ENCODE data around the gene HOOK2.

The HOOK2 gene

DNA sequence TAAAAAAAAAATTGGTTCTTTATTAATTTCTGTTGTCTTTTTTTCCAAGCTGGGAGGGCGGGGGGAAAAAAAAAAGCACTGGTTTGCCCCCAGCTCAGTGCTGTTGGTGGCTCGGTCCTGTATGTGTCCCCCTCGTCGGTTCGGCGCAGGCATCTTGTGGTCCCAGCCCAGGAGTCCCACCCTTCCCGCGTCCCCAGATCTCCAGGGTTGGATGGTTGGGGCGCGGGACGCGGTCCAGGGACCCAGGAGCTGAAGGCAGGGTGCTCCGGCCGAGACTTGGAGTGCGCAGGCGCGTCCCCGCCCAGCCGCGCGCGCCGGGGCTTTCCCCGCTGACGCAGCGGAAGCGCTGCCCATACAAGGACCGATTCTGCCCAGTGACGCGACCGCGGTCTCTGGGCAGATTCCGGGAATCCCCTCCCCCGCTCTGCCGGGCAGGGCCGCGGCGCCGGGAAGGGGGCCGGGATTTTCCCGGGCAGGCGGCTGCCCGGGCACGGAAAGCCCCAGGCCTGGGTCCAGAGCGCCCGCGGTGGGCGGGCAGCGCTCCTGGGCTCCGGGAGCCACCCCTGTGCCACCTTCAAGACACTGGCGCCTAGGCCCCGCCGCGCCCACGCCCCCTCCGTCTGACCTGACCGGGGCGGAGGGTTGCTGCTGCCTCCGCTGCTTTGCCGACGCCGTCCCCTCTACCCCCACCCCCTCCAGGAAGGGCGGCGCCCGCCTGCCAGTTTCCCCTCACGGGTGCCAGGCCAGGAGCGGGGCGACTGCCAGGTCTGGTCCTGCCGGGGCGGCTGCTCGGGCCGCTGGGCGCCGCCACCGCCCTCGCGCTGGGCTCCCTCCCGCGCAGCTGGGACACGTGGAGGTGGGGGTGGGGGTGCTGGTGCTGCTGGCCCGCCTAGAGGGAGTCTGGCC is 18.2 kb upstream of the HOOK2 start:
- no peak for FAIRE-seq

DNA sequence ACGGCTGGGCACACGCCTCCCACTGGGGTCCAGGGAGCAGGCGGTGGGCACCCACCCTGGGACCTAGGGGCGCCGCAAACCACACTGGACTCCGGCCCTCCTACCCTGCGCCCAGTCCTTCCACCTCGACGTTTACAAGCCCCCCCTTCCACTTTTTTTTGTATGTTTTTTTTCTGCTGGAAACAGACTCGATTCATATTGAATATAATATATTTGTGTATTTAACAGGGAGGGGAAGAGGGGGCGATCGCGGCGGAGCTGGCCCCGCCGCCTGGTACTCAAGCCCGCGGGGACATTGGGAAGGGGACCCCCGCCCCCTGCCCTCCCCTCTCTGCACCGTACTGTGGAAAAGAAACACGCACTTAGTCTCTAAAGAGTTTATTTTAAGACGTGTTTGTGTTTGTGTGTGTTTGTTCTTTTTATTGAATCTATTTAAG is 17.5 kb upstream of the HOOK2 start:
- FAIRE-seq: no peak

DNA sequence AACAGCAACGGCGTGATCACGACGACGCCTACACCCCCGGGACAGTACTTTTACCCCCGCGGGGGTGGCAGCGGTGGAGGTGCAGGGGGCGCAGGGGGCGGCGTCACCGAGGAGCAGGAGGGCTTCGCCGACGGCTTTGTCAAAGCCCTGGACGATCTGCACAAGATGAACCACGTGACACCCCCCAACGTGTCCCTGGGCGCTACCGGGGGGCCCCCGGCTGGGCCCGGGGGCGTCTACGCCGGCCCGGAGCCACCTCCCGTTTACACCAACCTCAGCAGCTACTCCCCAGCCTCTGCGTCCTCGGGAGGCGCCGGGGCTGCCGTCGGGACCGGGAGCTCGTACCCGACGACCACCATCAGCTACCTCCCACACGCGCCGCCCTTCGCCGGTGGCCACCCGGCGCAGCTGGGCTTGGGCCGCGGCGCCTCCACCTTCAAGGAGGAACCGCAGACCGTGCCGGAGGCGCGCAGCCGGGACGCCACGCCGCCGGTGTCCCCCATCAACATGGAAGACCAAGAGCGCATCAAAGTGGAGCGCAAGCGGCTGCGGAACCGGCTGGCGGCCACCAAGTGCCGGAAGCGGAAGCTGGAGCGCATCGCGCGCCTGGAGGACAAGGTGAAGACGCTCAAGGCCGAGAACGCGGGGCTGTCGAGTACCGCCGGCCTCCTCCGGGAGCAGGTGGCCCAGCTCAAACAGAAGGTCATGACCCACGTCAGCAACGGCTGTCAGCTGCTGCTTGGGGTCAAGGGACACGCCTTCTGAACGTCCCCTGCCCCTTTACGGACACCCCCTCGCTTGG is 16.9 kb upstream of the HOOK2 start:
- FAIRE-seq: no peak

DNA sequence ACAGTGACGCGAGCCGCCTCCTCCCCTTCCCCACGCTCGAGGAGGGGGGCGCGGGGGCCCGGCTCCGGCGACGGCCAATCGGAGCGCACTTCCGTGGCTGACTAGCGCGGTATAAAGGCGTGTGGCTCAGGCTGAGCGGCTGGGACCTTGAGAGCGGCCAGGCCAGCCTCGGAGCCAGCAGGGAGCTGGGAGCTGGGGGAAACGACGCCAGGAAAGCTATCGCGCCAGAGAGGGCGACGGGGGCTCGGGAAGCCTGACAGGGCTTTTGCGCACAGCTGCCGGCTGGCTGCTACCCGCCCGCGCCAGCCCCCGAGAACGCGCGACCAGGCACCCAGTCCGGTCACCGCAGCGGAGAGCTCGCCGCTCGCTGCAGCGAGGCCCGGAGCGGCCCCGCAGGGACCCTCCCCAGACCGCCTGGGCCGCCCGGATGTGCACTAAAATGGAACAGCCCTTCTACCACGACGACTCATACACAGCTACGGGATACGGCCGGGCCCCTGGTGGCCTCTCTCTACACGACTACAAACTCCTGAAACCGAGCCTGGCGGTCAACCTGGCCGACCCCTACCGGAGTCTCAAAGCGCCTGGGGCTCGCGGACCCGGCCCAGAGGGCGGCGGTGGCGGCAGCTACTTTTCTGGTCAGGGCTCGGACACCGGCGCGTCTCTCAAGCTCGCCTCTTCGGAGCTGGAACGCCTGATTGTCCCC is 16.1 kb upstream of the HOOK2 start, which contains the start of gene JUNB:
TSS of gene JUNB (plus strand) at position 142 of the 706 bp plus-strand sequence. CDS start at position 428, 286 bp downstream.
- no peak for FAIRE-seq

DNA sequence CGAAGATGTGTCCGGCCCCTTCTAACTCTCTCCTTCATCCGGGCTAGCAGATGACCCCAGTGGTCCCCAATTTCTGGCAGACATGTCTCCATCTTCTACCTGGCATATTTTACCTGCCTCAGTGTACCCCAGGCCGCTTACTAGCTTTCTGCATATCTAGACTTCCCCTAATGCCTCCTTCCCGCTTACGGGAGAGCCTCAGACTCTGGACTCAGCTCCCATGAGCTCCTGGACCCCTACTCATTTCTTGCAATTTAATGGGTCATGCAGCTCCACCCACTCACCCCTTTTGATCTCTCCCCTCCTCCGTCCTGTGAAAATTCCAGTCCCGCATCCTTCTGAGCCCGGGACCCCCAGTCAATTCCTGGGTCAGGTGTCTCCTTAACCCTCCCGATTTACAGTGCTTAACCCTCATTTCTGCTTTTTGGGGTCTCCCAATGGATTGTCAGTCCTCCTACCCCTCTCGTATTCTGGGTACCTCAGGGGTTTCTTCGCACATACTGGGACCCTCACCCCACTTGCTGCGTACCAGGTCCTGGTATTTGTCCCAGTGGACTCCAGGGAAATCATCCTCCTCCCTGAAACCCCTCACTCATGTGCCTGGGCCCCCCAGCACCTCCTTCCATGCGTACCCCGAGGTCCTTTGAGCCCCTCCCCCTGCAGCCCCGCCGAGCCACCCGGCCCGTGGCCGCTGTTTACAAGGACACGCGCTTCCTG is 15.4 kb upstream of the HOOK2 start:
- no peak for FAIRE-seq

DNA sequence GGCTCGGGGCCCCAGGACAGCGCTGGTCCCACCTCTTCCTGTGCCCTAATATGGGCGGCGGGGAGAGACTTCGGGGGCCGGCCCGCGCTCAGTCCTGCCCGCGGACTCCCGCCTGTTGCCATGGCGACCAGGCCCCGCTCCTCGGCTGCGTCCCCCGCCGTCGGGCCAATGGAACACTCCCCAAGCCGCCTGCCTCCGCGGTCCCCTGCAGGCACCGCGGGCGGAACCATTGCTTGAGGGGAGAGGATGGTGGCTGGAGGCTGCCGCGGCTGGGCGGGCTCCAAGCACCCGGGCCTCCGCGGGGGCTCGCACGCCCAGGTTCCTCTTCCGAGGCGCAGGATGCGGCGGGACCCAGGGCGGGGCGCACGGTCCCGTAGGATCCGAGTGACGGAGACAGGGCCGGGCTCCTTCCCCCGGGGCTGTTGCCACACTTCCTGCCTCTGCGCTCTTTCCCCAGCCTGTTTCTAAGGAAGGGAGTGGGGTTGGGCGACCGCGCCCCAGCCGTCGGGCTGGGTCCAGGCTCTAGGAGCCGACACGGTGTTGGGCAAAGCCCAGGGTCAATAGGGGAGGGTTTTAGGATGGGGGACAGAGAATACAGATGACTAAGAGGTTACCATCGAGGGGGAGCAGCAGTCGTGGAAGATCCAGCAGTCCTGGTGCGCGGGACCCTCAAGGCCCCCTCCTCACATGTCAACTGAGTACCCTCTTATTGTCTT is 14.7 kb upstream of the HOOK2 start:
- FAIRE-seq: no peak

DNA sequence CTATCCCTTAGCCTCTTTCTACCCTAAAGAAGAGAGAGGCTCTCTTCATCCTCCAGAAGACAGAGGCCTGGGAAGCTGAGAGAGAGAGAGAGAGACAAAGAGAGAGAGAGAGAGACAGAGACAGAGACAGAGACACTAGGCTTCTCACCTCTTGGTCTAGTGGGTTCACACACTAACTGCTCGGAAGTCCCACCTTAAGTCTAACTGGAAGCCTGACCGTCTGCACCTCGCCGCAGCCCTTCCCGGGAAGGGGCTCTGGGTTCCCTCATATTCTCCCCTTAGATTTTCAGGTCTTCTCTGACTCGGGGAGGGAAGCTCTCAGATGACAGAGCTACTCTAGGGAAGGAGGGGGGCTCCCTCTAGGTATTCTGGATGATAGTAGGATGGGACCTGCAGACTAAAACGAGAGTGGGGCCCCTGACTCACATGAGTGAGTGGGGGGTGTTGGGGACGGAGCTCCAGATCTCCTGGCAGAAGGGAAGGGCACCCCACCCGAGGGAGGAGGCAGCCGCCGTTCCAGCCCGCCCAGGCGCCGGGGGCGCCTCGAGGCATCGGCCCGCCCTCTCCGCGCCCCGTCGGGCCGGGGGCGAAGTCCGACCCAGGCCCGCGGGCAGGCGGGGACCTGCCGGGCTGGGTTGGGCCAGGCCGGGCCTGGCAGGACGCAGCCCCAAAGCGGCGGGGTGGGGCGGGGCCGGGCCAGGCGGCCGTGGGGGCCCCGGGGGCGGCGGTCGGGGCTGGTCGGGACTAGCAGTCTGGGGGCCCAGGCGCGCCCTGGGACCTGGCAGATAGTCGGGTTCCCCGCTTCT is 13.9 kb upstream of the HOOK2 start:
- no peak for FAIRE-seq

DNA sequence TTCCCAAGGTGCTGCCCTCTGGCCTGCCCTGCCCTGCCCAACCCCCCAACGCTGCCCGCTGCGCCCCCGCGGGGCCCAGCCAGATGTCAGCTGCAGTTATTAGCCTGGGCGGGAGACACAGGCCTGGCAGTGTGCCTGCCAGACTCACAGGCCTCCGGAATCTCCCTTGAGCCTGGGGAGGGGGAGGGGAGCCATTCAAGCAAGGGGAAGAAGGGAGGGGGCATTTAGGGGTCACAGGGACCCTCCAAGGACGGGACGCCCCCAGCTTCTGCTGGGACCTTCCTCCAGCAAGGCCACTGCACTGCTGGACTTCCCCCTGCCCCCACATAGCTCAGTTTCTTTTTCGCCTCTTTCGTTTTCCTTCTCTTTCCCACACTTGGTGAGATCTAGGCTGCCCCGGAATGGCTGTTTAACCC is 13.3 kb upstream of the HOOK2 start:
- no peak for FAIRE-seq

DNA sequence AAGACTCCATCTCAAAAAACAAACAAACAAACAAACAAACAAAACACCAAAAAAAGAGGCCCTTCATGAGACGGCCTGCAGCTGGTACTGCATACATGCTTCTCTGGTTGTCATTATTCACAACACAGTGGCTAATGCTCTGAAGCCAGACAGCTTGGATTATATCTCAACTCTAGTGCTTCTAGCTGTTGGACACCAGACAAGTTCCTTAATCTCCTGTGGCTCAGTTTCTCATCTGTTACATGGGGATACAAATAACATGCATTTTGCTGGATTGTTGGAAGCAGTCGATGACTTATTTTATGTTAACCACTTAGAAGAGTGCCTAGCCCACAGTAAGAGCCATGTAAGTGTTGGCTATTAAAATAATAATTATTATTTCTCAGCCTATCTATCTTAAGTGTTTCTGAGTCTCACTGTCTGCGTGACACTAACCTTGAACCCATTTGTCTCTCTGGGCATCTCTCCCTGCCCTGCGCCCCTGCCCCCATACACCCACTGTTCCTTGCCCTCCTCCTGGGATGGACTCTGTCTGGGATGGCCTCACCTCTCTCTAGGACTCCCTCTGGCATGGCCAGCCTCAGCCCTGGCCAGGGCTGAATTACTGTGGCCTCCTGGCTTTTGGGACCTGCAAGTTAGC is 12.8 kb upstream of the HOOK2 start:
- FAIRE-seq: no peak

DNA sequence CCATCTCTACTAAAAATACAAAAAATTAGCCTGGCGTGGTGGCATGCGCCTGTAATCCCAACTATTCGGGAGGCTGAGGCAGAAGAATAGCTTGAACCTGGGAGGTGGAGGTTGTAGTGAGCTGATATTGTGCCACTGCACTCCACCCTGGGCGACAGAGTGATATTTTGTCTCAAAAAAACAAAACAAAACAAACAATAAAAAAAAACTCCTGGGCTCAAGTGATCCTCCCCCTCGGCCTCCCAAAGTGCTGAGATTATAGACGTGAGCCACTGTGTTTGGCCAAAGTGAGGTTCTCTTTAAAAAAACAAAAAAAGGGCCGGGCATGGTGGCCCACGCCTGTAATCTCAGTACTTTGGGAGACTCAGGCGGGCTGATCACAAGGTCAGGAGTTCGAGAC is 12.1 kb upstream of the HOOK2 start:
- FAIRE-seq: no peak

DNA sequence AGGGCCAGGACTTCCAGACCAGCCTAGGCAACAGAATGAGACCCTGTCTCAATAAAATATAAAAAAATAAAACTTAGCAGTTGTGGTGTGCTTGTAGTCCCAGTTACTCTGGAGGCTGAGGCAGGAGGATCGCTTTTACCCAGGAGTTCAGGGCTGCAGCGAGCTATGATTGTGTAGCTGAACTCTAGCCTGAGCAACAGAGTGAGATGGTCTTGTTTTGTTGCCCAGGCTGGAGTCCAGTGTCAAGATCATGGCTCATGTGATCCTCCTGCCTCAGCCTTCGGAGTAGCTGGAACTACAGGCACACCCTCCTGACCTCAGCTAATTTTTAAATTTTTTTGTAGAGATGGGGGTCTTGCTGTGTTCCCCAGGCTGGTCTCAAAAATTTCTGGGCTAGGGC is 11.6 kb upstream of the HOOK2 start:
- FAIRE-seq: no peak

DNA sequence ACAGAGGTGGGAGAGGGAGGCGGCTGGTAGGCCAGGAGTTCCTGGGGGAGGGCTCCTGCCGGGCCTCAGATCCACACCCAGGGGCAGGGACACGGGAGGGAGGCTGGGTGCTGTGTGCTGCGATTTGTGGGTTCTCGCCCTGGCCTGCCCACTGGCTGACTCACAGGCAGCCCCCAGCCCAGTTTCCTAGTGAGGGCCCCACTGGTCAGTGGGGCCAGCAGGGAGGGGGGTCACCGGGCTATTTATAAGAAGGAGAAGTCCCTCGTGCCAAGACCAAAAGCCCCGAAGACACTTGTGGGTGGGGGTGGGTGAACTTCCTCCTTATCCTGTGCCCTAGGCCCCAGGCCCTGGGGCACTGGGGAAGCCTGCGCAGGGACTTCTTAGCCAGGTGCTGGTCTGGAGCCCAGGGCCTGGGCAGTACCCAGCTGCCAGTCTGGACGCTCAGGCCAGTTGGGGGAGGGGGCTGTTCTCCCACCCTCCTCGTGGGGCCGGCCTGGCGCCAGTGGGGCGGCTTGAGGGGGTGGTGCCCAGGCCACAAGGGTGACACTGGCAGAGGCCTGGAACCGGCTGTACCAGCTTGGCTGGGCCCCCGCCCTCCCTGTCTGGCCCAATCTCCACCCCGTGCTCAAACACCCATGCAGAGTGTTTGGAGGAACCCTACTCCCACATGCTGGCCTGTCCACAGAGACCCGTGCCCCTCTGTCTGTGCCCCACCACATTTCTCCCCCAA is 11.0 kb upstream of the HOOK2 start:
- no peak for FAIRE-seq

DNA sequence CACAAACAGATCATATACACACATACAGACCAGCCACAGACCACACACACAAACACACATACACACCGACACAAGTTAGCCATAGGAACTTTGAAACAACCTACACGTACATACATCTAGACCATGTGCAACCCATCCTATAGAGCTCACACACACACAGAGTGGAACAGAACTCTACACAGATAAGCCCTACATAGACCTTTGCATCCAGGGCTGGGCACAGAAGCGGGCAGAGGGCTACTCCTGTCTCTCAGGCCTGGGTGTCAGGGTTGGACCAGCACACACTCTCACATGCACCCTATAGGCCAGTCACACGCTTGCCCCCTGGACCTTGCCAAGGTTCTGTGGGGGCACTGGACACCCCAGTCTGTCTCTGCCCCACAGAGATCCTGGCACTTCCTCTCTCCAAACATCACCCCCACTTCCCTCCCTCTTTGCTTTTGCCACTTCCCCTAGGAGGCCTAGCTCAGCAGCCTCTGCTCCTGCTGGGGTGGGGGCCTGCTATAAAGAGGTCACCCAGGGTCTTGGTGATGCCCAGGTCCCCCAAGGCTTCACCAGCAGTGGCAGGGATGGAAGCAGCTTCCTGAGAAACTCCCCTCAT is 10.2 kb upstream of the HOOK2 start:
- no peak for FAIRE-seq

DNA sequence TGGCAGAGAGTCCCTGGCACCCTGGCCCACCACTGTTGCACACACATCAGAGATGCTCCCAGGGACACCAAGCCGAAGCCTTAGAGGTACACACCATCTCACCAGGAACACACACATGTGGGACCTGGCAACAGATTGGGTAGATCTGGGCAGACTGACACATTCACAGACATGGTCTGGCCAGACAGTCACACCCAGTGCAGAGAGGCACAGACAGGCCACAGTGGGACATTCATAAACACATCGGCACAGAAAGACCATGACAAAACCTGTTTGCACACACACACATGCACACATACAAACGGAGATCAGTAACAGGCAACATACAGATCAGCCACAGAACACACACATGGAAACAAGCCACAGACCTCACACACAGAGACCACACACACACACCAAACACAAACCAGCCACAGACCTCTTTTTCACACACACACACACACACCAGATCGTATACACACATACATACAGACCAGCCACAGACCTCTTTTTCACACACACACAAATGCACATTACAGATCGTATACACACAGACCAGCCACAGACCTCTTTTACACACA is 9.6 kb upstream of the HOOK2 start:
- FAIRE-seq: no peak

DNA sequence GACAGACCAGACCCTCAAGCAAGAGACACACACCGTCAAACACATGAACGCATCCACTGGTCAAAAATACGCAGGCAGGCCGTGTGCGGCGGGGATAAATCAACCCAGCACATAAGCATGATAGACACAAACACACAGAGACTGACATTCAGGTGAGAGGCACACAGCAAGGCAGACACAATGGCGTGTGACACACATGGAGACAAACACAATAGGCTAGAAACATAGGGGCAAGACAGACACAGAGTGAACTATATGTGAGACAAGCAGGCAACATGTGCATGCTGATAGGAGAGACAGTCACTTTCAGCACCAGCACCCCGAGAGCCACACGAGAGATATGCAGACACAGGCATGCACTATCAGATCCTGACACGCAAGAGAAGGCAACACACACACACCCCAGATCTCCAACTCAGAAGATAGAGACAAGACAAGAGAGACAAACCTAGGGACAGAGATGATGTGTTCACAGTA is 9.1 kb upstream of the HOOK2 start:
- FAIRE-seq: no peak

DNA sequence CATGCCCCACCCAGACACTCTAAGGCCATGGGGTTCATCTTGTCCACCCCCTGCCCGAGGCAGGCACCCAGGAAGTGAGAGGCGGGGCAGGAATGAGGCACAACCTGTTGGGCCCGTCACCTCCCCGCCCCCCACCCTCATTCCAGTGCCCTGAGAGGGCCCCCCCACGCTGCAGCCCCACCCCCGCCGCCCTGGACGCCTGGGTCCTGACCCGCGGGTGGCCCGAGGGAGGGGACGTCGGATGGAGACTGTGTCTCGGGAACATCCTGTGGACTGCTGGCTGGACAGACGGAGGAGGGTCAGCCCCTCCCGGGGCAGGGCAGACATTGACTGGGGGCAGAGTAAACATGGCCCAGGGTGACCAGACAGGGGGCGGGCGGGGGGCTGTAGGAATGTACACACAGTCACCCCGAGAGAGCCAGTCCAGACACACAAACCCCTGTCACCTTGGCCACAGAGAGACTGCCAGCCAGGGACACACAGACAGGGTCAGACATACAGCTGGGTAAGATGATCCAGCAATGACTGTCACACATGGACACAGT is 8.6 kb upstream of the HOOK2 start:
- FAIRE-seq: no peak

DNA sequence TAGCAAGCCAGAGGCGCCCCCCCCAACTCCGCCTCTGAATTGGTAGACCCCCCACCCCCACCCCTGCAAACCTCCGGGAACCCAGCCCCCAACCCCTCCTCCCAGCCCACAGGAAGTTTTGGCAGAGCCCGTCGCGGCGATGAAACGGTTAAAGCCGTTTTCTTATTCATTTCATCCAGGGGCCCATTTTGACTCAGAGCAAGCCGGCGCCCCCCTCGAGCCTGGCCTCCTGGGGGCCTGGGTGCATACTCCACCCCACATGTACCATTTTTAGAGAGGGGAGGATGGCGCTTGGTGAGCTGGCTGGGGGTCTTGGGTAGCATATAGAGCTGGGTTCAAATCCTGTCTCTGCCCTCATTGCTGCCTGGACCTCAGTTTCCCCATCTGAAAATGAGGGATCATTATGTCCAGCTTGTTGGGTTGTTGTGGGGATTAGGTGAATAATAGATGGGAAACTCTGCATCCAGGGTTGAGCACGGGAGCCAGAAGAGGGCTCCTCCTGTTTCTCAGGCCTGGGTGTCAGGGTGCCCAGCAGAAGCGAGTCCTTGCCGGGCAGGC is 8.0 kb upstream of the HOOK2 start:
- FAIRE-seq: no peak

Data from TTC549 (cell line).